T follicular helper cell (primary cell): ENCODE results near the gene ATP5MC2.
"Not testable (repeated sequence)": the region's sequence is repeated elsewhere in the genome, so short reads cannot be mapped to it uniquely, and the experiment has no call there.

Experiments used
- DNase-seq: peaks from one replicate; pipeline ENCODE4 v3.0.0-alpha.2; 2020; ENCODE audit warnings: low read depth

The ATP5MC2 gene

GRCh38 chr12:53646300-53646699 is 29.6 kb downstream of the ATP5MC2 start:
- DNase-seq, result not testable (repeated sequence)

GRCh38 chr12:53645165-53645564 is 30.7 kb downstream of the ATP5MC2 start:
- no peak for DNase-seq

- DNase-seq, result no peak
Measured at GRCh38 chr12:53644133-53644532, 31.8 kb downstream of the ATP5MC2 start.

GRCh38 chr12:53643232-53643979 is 32.5 kb downstream of the ATP5MC2 start:
- DNase-seq, result no peak

GRCh38 chr12:53638057-53638456 is 37.8 kb downstream of the ATP5MC2 start:
- DNase-seq, result no peak

GRCh38 chr12:53636641-53637040 is 39.2 kb downstream of the ATP5MC2 start:
- no peak for DNase-seq

GRCh38 chr12:53635708-53636107 is 40.2 kb downstream of the ATP5MC2 start:
- not testable (repeated sequence) for DNase-seq

- DNase-seq, result no peak
Measured at GRCh38 chr12:53631721-53632120, 44.2 kb downstream of the ATP5MC2 start.

- DNase-seq, result no peak
Measured at GRCh38 chr12:53627919-53628318, 48.0 kb downstream of the ATP5MC2 start.

- DNase-seq, result no peak
Measured at GRCh38 chr12:53626702-53627169, 49.1 kb downstream of the ATP5MC2 start.

GRCh38 chr12:53625946-53626701 is 49.8 kb downstream of the ATP5MC2 start, which contains the start of gene ATF7:
TSS of gene ATF7 (minus strand) at chr12:53626382. CDS start at chr12:53601000, 25,382 bp downstream.
- DNase-seq, result peak; percentile 97

GRCh38 chr12:53625373-53625945 is 50.4 kb downstream of the ATP5MC2 start:
- no peak for DNase-seq

GRCh38 chr12:53624956-53625355 is 50.9 kb downstream of the ATP5MC2 start:
- DNase-seq, result no peak

GRCh38 chr12:53624458-53624857 is 51.4 kb downstream of the ATP5MC2 start:
- DNase-seq, result no peak

GRCh38 chr12:53623548-53624385 is 52.1 kb downstream of the ATP5MC2 start:
- no peak for DNase-seq

GRCh38 chr12:53622724-53623123 is 53.2 kb downstream of the ATP5MC2 start:
- no peak for DNase-seq

GRCh38 chr12:53618275-53618674 is 57.6 kb downstream of the ATP5MC2 start:
- DNase-seq, result no peak

GRCh38 chr12:53617700-53618099 is 58.2 kb downstream of the ATP5MC2 start:
- DNase-seq, result no peak

- no peak for DNase-seq
Measured at GRCh38 chr12:53616950-53617349, 58.9 kb downstream of the ATP5MC2 start.
